ENCODE measurements around the gene TLR1.
"Not testable (repeated sequence)": the region's sequence is repeated elsewhere in the genome, so short reads cannot be mapped to it uniquely, and the experiment has no call there.

The TLR1 gene

GRCh38 chr4:38774181-38774955 is 30.2 kb downstream of the TLR1 start:
- no peak for DNase-seq

DNA sequence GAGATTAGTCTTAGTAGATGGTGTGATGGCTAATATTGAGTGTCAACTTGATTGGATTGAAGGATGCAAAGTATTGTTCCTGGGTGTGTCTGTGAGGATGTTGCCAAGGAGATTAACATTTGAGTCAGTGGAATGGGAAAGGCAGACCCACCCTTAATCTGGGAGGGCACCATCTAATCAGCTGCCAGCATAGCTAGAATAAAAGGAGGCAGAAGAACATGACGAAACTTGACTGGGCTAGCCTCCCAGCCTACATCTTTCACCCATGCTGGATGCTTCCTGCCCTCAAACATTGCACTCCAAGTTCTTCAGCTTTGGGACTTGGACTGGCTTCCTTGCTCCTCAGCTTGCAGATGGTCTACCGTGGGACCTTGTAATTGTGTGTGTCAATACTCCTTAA is 34.3 kb downstream of the TLR1 start:
- not testable (repeated sequence) for DNase-seq

DNA sequence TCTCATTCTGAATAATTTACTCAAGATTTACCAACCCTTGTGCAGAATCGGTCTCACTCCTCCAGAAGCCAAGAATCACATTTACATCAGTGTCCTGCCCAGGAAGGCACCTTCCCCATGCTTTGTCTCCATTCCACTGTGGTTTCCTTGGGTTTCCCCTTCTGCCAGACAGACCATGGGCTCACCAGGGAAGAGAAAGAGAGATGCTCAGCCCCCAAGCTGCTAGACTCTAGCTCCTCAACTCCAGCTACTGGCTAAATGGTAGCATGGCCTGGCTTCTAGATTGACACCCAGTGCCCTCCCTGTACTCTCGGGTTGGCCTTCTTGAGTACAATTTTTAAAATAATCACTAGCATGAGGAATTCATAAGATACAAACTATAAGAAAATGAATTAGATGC is 34.7 kb downstream of the TLR1 start:
- DNase-seq = no peak

GRCh38 chr4:38769441-38769840 is 35.1 kb downstream of the TLR1 start:
- DNase-seq = no peak

- no peak for DNase-seq
Measured at GRCh38 chr4:38768968-38769394, 35.6 kb downstream of the TLR1 start.

- not testable (repeated sequence) for DNase-seq
Measured at GRCh38 chr4:38766940-38767339, 37.7 kb downstream of the TLR1 start.

- no peak for DNase-seq
Measured at GRCh38 chr4:38765382-38765781, 39.2 kb downstream of the TLR1 start.

GRCh38 chr4:38764277-38764676 is 40.3 kb downstream of the TLR1 start:
- DNase-seq = no peak

DNA sequence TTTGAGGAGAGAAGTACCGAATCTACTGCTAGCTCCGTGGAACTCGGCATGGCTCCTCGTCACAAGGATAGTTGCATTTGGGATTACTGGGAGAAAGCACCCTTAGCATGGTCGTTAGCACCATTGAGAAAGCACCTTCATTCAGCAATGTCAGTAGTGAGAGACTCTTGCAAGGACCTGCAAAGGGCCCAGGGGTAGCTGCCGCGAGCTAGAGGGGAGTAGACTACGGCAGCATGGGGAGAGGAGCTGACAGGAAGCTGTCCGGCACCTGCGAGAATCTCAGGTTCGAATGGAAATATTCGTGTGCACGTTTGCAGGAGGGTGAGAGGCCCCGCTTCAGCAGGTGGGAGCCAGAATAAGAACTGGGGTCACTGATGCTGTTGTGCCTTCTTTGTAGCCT is 42.0 kb downstream of the TLR1 start:
- no peak for DNase-seq

DNA sequence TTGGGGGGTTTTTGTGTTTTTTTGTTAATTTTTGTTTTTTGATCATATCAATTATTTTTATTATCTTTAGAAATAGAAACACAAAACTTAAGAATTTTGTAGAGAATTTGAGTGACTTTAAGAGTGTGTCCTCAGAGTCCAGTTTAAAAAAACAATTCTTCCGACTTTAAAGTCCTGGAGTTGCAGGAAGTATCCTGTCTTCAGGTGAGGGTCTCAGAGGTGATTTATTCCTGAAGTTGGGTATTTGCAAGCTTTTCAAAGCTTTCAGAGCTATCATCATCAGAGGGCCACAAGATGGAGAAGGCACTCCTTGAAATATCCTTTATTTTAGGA is 44.8 kb downstream of the TLR1 start:
- no peak for DNase-seq

- DNase-seq = no peak
Measured at GRCh38 chr4:38759113-38759789, 45.3 kb downstream of the TLR1 start.

- no peak for DNase-seq
Measured at GRCh38 chr4:38757945-38758600, 46.5 kb downstream of the TLR1 start.

DNA sequence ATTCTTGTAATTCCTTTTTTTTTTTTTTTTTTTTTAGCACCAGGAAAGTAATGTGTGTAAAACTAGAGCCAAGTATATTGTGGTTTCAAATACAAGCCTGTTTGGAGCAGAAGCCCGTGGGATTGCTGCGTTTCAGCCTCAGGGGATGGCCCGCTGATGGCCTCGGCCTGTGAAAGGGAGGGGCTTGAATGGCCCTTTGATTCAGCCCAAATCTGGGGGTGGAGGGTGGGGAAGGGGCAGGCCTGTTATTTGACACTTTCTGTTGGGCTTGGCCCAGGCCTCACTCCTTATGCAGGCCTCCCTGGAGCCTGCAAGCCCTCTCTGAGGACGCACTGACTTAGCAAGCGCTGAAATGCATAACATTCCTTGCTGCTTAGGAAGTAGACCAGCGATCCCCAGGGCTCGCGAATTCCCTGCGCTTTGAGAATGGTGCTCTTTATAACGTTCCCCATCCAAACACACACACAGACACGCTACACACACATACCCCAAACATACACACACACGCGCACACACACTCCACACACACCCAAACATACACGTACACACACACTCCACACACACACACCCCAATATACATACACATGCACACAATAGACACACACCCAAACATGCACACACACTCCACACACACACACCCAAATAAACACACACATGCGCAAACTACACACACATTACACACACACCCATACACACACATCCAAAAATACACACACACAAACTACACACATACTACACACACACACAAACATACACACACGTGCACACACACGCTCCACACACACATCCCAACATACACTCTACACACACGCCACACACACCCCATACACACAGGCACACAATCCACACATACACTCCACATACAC is 51.4 kb downstream of the TLR1 start:
- DNase-seq = no peak

GRCh38 chr4:38752372-38752940 is 52.1 kb downstream of the TLR1 start:
- DNase-seq = no peak

- no peak for DNase-seq
Measured at GRCh38 chr4:38751341-38752010, 53.1 kb downstream of the TLR1 start.

DNA sequence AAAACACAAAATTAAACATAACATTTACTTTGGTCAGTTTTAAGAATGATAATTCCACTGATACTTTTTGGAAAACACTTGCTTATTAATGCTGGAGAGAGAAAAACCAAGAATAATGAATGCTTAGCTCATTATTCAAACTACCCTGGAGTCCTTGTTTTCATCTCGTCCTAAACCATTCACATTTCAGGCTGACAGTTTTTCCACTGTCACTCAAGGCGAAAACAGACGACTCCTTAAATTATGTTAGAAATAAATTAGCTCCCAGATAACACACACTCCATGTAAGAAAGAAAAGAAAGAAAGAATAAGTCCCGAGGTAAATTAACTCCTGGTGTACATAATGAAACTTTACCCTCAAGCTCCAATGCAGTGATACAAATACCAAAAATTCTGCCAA is 55.3 kb downstream of the TLR1 start:
- no peak for DNase-seq

DNA sequence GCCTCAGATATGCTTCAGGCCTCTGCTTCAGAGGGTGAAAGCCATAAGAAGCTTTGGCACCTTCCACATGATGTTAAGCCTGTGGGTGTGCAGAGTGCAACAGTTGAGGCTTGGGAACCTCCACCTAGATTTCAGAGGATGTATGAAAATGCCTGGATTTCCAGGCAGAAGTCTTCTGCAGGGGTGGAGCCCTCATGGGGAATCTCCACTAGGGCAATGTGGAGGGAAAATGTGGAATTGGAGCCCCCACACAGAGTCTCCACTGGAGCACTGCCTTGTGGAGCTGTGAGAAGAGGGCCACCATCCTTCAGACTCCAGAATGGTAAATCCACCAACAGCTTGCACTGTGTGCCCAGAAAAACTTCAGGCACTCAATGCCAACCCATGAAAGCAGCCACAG is 57.0 kb downstream of the TLR1 start:
- DNase-seq = no peak

Data from effector CD8-positive, alpha-beta T cell (primary cell).